Psoas muscle (tissue), 8 donors: ENCODE measurements around the gene PDP2. TPM values are rescaled to one million over a fixed set of nuclear protein-coding genes. Genes with fewer than 3 reads are reported as not detected.

ENCODE experiments used
- ATAC-seq, 4 donors: fragments of 200-7000 bp; cut with Tn5 transposase; one replicate each; pipeline ENCODE4 v1.9.1; 2020; ENCODE audit warnings: moderate library complexity in 3 of 4, mild to moderate bottlenecking in 2 of 4
- DNase-seq, 2 donors: peaks; one replicate each; pipeline ENCODE4 v3.0.0-alpha.2; 2020
- H3K27ac ChIP-seq: fragments of 200-600 bp; one replicate; pipeline ENCODE4 v1.8.0; 2022
- H3K27me3 ChIP-seq, 3 donors: fragments of 200-600 bp in 1 of 3; one replicate each; pipeline versions ENCODE4 v1.6.1 to v1.8.0; 2013 to 2022; ENCODE audit warnings: low read length in 2 of 3, mild to moderate bottlenecking in 2 of 3, moderate library complexity in 1 of 3; ENCODE audit not compliant: insufficient read depth in 3 of 3
- H3K36me3 ChIP-seq, 2 donors: fragments of 200-600 bp in 1 of 2; one replicate each; pipeline versions ENCODE4 v1.6.1 to v1.8.0; 2013 to 2022; ENCODE audit warnings: low read depth in 1 of 2, mild to moderate bottlenecking in 1 of 2, moderate library complexity in 1 of 2; ENCODE audit not compliant: insufficient read depth in 1 of 2
- H3K4me1 ChIP-seq: fragments of 200-600 bp; one replicate; pipeline ENCODE4 v1.8.0; 2022
- H3K4me3 ChIP-seq: fragments of 200-600 bp; one replicate; pipeline ENCODE4 v1.8.0; 2022; ENCODE audit warnings: mild to moderate bottlenecking
- H3K9me3 ChIP-seq: fragments of 200-600 bp; one replicate; pipeline ENCODE4 v1.8.0; 2022
- WGBS, 3 donors: extraction: QIAGEN DNeasy Blood & Tissue Kit; methylation state at CpG; one replicate each; pipeline versions ENCODE4 v1.1.6 to v1.1.7; 2013; 5-methylcytosine and 5-hydroxymethylcytosine counted together
- intact Hi-C, 2 donors: fragments of 100-400 bp; cut with DNase I; formaldehyde crosslinking; loops; one replicate each; pipeline versions ENCODE4 v1.11.0 to v1.14.2; 2022
- polyA plus RNA-seq, 3 donors: library from polyadenylated mRNA; stranded (reverse); fragments of 200-250 nt; gene quantifications; one replicate each; pipeline ENCODE4 v1.2.3, GENCODE V29; 2013
- total RNA-seq, 4 donors: library from RNA; stranded (reverse); fragmentation: NEBNext Ultra II Directional in 2 of 4; extraction: Animal tissue kit (Norgen Biotek cat#: 25700) in 2 of 4; gene quantifications; one replicate each; pipeline versions ENCODE4 v1.2.1 to v1.2.4, GENCODE V29; 2021 to 2023
- TF ChIP-seq, protein P1 (sequence below): fragments of 200-600 bp; IDR thresholded peaks from one replicate; pipeline ENCODE4 v1.8.0; 2022; ENCODE audit warnings: antibody characterized with exemption
- donor health status: healthy with polysubstance abuse.
- donor health status: DM: no; HTN: no; CAD: no; lungs with moderate emphysema.
- donor health status: Bipolar disorder and iron deficiency.
- donor health status: healthy.
- donor health status: DM: yes; HTN: yes; CAD: no.
- donor health status: DM: no; HTN: no; CAD: no.
- donor health status: DM: no; HTN: no; CAD: no.
- donor health status: DM: yes; HTN: yes; CAD: no.

Gene PDP2
- total and polyA plus RNA-seq, 7 donors, result 1.0 to 5.2 (median 3.0) TPM

DNA sequence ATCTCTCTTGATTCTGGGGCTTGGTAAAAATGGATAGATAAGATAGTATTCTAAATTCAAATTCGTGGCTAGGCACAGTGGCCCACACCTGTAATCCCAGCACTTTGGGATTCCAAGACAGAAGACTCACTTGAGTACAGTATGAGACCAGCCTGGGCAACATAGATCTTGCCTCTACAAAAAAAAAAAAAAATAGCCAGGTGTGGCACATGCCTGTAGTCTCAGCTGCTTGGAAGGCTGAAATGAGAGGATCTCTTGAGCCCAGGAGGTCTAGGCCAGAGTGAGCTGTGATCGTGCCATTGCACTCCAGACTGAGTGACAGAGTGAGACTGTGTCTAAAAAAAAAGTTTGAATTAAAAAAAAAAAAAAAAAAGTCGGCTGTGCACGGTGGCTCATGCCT, 9.3 kb downstream of the PDP2 start:
- intact Hi-C loops, result loop anchor here (5.0 to 10.0 kb wide), 2 partner anchors 65 to 268 kb away; partner anchors contain the start of genes FBXL8 (in 1 of the 2) and TRADD (in 1 of the 2)
- Histone ChIP-seq H3K4me1 (no peaks in the 10 kb centered on the region), H3K36me3 (peaks cover 0 to 26% of the 10 kb centered on the region in 2 donors), H3K27me3 (no peaks in the 10 kb centered on the region), H3K27ac (no peak overlapping the region), H3K4me3 (no peak overlapping the region), H3K9me3 (no peaks in the 10 kb centered on the region)
- WGBS, 3 donors, result 30 to 67% (median 45%) methylated on average over 3 to 4 of the region's 4 CpGs
- TF ChIP-seq, protein P1, sequence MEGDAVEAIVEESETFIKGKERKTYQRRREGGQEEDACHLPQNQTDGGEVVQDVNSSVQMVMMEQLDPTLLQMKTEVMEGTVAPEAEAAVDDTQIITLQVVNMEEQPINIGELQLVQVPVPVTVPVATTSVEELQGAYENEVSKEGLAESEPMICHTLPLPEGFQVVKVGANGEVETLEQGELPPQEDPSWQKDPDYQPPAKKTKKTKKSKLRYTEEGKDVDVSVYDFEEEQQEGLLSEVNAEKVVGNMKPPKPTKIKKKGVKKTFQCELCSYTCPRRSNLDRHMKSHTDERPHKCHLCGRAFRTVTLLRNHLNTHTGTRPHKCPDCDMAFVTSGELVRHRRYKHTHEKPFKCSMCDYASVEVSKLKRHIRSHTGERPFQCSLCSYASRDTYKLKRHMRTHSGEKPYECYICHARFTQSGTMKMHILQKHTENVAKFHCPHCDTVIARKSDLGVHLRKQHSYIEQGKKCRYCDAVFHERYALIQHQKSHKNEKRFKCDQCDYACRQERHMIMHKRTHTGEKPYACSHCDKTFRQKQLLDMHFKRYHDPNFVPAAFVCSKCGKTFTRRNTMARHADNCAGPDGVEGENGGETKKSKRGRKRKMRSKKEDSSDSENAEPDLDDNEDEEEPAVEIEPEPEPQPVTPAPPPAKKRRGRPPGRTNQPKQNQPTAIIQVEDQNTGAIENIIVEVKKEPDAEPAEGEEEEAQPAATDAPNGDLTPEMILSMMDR, result no peak
- peak in 1 of 4 donors; percentile 20 for ATAC-seq
- no peak for DNase-seq

DNA sequence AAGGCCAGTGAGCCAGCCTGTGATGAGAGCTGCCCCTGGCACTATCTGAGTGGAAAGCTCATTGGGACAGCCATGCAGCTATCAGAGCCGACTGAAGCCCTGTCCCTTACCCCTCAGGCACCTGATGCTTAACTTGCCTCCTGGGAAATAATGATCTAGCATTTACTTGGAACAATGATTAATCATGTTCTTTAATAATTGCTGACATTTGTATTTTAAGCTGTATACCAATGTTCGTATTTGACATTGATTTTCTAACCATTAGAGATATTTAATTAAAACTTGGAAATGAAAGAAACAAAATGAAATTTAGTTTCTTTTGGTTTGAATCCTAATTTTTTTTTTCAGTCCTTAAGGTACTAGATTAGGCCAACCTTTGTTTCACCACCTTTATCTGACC, 10.5 kb downstream of the PDP2 start:
- DNase-seq (peak in 1 of 2 donors; percentile 8), ATAC-seq (no peak)
- Histone ChIP-seq H3K27me3 (no peaks in the 10 kb centered on the region), H3K4me3 (no peak overlapping the region), H3K4me1 (no peaks in the 10 kb centered on the region), H3K27ac (no peak overlapping the region), H3K36me3 (peaks cover 0 to 14% of the 10 kb centered on the region in 2 donors), H3K9me3 (no peaks in the 10 kb centered on the region)
- TF ChIP-seq, protein P1, result no peak
- WGBS, 3 donors, result 45 to 62% (median 61%) methylated on average over 2 of the region's 2 CpGs
- intact Hi-C loops, result loop anchor here (5.0 to 10.0 kb wide), 2 partner anchors 64 to 267 kb away; partner anchors contain the start of genes FBXL8 (in 1 of the 2) and TRADD (in 1 of the 2)

DNA sequence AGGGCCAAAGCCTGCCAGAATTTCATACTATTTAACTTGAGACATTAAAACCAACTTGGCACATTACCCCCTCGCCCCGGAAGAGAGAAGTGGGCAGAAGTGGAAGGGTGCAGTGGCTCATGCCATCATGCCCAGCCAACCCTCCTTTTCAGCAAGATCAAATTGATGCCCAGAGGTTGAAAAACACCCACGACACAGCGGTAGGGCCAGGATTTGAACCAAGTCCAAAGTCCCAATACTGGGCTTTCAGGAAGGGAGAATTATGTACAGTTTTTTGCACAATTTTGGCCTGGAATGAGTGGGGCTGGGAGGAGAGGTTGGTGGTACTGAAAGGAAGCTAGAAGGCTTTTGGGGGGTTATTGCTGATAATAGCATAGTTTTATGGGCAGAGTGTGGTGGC, 11.0 kb downstream of the PDP2 start:
- Histone ChIP-seq H3K27ac (no peak overlapping the region), H3K9me3 (no peaks in the 10 kb centered on the region), H3K4me3 (no peak overlapping the region), H3K36me3 (peaks cover 0 to 9% of the 10 kb centered on the region in 2 donors), H3K4me1 (no peaks in the 10 kb centered on the region), H3K27me3 (no peaks in the 10 kb centered on the region)
- intact Hi-C loops, result loop anchor here (5.0 to 10.0 kb wide), 2 partner anchors 63 to 266 kb away; partner anchors contain the start of genes FBXL8 (in 1 of the 2) and TRADD (in 1 of the 2)
- ATAC-seq, result no peak
- DNase-seq, result peak in 1 of 2 donors; percentile 4
- 68 to 87% (median 72%) methylated on average over 4 of the region's 4 CpGs for WGBS, 3 donors
- TF ChIP-seq, protein P1, result no peak

DNA sequence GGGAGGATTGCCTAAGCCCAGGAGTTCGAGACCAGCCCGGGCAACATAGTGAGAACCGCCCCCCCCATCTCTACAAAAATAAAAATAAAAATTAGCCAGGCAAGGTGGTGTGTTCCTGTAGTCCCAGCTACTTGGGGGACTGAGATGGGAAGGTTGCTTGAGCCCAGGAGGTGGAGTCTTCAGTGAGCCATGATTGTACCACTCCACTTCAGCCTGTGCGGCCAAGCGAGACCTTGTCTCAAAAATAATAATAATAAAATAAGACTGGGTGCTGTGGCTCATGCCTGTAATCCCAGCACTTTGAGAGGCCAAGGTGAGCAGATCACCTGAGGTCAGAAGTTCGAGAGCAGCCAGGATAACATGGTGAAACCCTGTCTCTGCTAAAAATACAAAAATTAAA, 11.5 kb downstream of the PDP2 start:
- Histone ChIP-seq H3K4me3 (no peak overlapping the region), H3K27ac (no peak overlapping the region), H3K4me1 (no peaks in the 10 kb centered on the region), H3K27me3 (no peaks in the 10 kb centered on the region), H3K36me3 (peaks cover 0 to 5% of the 10 kb centered on the region in 2 donors), H3K9me3 (no peaks in the 10 kb centered on the region)
- DNase-seq (no peak), ATAC-seq (no peak)
- WGBS, 3 donors, result 89 to 96% (median 92%) methylated on average over 6 of the region's 6 CpGs
- intact Hi-C loops, result loop anchor here (5.0 to 10.0 kb wide), 2 partner anchors 63 to 266 kb away; partner anchors contain the start of genes FBXL8 (in 1 of the 2) and TRADD (in 1 of the 2)
- TF ChIP-seq, protein P1, result no peak
